ENCODE results near the gene NDUFAF8.

DNA sequence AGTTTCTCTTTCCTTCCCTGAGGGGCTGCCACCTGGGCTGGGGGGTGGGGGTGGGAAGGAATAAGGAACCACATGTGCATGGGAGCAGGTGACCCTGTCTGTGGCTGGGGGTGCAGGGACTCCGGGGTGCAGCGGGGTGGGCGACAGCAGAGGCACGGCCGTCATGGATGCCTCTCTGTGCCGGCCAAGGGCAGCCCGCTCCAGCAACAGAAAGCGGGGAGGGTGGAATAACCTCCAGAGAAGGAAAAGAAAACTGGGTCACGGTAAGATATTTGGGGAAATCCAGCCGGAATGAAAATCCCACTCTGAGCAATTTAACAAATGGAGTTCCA is 4.2 kb downstream of the NDUFAF8 start:
- TF ChIP-seq EZH2 (IDR thresholded peaks at IDR 0.05; ENCODE audit: insufficient read depth, poor library complexity, severe bottlenecking) = no peak
- no peak for TF ChIP-seq EZH2phosphoT487 (IDR thresholded peaks at IDR 0.05; ENCODE audit: insufficient read depth, low read depth)
